GM18499 (cell line): ENCODE data around the gene GHR.

Experiments
- ATAC-seq: cut with Tn5 transposase; IDR thresholded peaks from one replicate; pipeline ENCODE4 v1.9.1; 2021; ENCODE audit warnings: moderate number of reproducible peaks; ENCODE audit not compliant: insufficient read depth, unreplicated experiment

Gene GHR

DNA sequence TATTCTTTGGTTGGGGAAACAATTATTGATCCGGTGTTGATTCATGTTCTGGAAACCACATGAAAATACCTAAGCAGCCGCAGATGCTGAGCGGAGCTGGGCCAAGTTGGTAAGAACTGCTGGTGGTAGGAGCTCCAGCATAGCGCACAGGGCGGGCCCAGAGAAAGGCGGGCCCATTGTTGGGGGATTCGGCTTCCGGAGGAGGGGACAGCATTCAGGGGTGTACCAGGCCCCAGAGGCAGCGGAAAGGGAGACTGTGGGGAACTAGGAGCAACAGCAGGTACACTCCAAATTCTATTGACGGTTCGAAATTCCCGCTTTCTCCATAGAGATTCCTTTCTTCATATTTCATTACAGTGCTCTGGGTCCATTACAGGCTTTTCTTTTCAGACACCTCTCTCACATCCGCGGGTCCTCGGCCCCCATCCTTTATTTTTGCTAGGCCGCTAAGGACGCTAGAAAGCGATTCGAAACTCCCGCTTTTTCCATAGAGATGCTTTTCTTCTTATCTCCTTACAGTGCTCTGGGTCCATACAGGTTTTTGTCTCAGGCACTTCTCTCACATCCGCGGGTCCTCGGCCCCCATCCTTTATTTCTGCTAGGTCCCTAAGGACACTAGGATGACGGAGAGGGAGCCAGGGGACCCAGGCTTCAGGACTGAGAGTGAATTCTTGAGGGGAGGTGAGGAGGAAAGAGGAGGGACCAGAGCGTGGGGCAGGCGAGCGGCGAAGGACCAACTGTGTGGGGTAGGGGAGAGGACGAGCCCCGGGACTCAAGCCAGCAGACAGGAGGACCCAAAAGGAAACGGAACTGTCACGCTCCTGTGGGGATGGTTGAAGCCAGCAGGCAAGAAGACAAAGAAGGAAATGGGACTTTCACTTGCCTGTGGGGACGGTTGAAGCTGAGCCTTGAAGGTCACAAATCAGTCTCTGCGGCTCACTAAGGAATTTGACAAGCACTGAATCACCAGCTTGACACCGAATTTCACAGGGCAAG, 333.7 kb downstream of the GHR start, which contains the start of gene CCDC152:
CCDC152 (plus strand) TSS at position 213 of the 996 bp plus-strand sequence. CDS start 2,304 bp downstream, outside the sequence.
- ATAC-seq: peak; percentile 91

DNA sequence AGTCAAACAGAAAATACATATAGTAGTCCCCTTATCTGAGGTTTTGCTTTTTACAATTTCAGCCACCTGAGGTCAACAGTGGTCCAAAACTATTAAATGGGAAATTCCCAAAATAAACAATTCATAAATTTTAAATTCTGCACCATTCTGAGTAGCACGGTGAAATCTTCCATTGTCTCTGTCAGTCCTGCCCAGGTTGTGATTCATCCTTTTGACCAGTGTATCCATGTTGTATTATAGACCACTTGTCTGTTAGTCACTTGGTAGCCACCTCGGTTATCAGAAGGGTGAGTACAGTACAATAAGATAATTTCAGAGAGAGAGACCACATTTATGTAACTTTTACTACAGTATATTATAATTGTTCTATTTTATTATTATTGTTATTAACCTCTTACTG, 336.2 kb downstream of the GHR start:
- ATAC-seq: no peak

- ATAC-seq: no peak
Observed at GRCh38 chr5:42760426-42760825, 337.2 kb downstream of the GHR start.

DNA sequence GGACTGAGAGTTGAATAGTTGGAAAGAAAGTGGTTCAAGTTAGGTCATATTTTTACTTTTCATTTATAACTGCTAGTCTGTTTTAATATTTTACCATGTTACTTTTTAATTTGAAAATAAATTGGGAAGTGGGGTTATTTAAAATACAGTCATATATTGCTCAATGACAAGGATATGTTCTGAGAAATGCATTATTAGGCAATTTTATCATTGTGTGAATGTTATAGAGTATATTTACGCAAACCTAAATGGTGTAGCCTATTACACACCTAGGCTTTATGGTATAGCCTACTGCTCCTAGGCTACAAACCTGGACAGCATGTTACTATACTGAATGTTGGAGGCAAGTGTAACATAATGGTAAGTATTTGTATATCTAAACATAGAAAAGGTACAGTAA, 338.6 kb downstream of the GHR start:
- no peak for ATAC-seq

- no peak for ATAC-seq
Observed at GRCh38 chr5:42767491-42768105, 344.4 kb downstream of the GHR start.

GRCh38 chr5:42768106-42768504, 344.9 kb downstream of the GHR start:
- ATAC-seq: no peak

DNA sequence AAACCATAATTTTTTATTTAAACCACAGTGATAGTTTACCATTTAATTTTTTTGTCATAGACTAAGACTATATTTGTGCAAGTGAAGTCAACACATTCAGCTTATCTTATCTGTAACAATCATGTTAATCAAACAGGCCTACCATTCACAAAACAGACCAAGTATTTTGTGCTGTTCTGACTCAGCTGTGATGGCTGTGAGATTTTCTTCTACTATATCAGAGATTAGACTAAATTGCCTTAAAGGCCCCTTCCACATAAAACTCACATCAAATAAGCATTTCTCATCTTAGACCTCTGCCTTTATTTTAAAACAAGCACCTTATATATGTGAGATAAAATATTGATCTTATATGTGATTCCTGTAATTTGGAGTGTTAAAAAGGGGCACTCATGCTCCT, 346.8 kb downstream of the GHR start:
- ATAC-seq: no peak
